ENCODE data around the gene RABGGTA. TPM values are rescaled to one million over a fixed set of nuclear protein-coding genes. Genes with fewer than 3 reads are reported as not detected.

RABGGTA gene, protein sequence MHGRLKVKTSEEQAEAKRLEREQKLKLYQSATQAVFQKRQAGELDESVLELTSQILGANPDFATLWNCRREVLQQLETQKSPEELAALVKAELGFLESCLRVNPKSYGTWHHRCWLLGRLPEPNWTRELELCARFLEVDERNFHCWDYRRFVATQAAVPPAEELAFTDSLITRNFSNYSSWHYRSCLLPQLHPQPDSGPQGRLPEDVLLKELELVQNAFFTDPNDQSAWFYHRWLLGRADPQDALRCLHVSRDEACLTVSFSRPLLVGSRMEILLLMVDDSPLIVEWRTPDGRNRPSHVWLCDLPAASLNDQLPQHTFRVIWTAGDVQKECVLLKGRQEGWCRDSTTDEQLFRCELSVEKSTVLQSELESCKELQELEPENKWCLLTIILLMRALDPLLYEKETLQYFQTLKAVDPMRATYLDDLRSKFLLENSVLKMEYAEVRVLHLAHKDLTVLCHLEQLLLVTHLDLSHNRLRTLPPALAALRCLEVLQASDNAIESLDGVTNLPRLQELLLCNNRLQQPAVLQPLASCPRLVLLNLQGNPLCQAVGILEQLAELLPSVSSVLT
- 45.4 TPM for polyA plus RNA-seq (2012; ENCODE audit: low read depth, missing spikeins)

DNA sequence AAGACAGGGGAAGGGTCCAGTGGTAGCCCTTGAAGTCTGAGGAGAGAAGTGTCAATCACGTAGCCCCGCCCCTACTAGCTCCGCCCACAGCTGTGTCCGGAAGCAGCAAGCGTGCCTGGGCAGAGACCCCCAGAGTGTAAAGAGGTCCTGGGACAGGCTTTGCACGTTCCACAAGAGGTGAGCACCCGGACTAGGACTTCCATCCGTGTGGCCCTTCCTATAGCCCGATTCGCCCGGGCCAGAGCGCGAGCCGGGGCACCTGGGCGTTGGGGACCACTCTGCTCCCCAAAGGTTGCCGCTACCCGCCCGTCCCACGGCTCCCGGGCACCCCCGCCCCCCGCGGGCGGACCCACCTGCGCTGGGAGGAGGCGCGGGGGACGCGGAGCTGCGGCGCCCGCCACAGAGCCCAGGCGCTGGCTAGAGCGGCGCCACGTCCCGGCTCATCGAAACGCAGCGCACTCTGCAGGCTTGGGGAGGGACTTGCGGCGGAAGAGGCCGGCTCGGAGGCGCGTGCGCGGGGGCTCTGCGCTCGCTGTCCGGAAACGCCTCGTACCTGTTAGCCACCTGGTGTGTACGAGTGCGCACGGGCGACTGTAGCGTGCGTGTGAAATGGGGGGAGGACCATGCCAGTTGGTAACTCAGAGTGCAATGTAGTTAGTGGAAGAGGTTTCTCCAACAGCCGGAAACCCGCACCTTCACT lies at the start of gene RABGGTA:
TSS of gene RABGGTA (minus strand) at position 464 of the 700 bp plus-strand sequence. CDS start 482 bp downstream, outside the sequence.
- TF ChIP-seq POU2F2 (IDR thresholded peaks at IDR 0.05; ENCODE audit: low read depth, low read length) = 0 out of 2 replicates have a peak, but pooled peaks have one; percentile 22
- peak; percentile 79; the same call in 1 of the 2 replicates for TF ChIP-seq POLR2A (IDR thresholded peaks at IDR 0.05; ENCODE audit: low read depth, low read length)
- TF ChIP-seq TAF1 (IDR thresholded peaks at IDR 0.05; ENCODE audit: low read depth, low read length) = no peak; the same call in 1 of the 2 replicates
- no peak for TF ChIP-seq POLR2AphosphoS5 (IDR thresholded peaks at IDR 0.05; ENCODE audit: low read depth, low read length)
- peak; percentile 33 for TF ChIP-seq PAX5 (IDR thresholded peaks at IDR 0.05; ENCODE audit: insufficient read depth, low read length, severe bottlenecking)
- peak; percentile 95 for FAIRE-seq
- DNase-seq (ENCODE audit: insufficient read length, low spot score) = peak; percentile 97

DNA sequence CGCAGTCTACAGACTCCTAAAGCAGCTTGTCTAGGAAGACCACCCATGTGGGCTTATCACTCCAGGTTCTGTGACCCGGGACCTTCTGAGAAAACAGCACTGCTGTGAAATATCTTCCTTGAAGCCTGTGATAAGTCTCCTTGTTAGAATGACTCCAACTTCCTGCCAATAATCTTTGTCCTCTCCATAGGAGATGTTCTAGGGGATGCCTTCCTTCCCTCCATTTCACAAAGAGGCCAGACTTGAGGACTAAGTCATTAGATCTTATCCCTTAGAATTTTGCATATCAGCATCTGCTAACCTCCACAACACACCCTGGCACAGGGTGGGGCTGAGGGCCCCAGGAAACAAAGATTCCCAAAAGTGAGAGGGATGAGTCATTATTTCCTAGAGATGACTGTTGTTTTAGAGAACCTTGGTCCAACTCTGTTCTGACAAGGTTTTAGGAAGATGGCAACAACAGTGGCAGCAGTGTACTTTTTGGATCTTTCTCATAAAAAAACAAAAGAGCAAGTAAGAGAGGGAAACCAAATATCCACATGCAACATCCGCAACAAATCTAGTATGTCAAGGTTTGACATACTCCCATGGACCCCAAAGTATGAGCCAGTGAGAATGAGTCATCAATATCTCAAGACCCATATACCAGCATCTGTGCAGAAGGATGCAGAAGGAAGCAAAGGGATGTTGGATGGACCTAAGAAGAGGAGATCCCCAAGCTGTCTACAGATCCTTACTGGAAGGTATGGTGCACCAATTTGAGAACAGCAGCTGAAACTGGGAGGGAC lies 45.9 kb upstream of the RABGGTA start:
- no peak for FAIRE-seq
- TF ChIP-seq PAX5 (IDR thresholded peaks at IDR 0.05; ENCODE audit: insufficient read depth, low read length, severe bottlenecking) = no peak
- no peak for TF ChIP-seq SPI1 (IDR thresholded peaks at IDR 0.05; ENCODE audit: low read depth, low read length)
- no peak for TF ChIP-seq TAF1 (IDR thresholded peaks at IDR 0.05; ENCODE audit: low read depth, low read length)
- TF ChIP-seq POLR2AphosphoS5 (IDR thresholded peaks at IDR 0.05; ENCODE audit: low read depth, low read length) = no peak
- TF ChIP-seq POLR2A (IDR thresholded peaks at IDR 0.05; ENCODE audit: low read depth, low read length) = no peak
- no peak for TF ChIP-seq POU2F2 (IDR thresholded peaks at IDR 0.05; ENCODE audit: low read depth, low read length)
- DNase-seq (ENCODE audit: insufficient read length, low spot score) = no peak

DNA sequence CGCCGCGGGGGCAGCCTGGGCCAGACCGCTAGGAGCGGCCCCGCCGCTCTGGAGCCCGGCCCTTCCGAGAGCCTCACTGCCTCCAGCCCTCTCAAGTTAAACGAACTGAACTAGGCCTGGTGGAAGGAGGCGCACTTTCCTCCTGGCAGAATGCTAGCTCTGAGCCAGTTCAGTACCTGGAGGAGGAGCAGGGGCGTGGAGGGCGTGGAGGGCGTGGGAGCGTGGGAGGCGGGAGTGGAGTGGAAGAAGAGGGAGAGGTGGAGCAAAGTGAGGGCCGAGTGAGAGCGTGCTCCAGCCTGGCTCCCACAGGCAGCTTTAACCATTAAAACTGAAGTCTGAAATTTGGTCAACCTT lies 45.2 kb upstream of the RABGGTA start:
- TF ChIP-seq SPI1 (IDR thresholded peaks at IDR 0.05; ENCODE audit: low read depth, low read length) = no peak
- no peak for FAIRE-seq

DNA sequence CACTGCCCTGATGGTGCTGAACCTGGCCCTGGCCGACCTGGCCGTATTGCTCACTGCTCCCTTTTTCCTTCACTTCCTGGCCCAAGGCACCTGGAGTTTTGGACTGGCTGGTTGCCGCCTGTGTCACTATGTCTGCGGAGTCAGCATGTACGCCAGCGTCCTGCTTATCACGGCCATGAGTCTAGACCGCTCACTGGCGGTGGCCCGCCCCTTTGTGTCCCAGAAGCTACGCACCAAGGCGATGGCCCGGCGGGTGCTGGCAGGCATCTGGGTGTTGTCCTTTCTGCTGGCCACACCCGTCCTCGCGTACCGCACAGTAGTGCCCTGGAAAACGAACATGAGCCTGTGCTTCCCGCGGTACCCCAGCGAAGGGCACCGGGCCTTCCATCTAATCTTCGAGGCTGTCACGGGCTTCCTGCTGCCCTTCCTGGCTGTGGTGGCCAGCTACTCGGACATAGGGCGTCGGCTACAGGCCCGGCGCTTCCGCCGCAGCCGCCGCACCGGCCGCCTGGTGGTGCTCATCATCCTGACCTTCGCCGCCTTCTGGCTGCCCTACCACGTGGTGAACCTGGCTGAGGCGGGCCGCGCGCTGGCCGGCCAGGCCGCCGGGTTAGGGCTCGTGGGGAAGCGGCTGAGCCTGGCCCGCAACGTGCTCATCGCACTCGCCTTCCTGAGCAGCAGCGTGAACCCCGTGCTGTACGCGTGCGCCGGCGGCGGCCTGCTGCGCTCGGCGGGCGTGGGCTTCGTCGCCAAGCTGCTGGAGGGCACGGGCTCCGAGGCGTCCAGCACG lies 44.6 kb upstream of the RABGGTA start:
- TF ChIP-seq SPI1 (IDR thresholded peaks at IDR 0.05; ENCODE audit: low read depth, low read length) (no peak), POLR2AphosphoS5 (IDR thresholded peaks at IDR 0.05; ENCODE audit: low read depth, low read length) (no peak), TAF1 (IDR thresholded peaks at IDR 0.05; ENCODE audit: low read depth, low read length) (no peak), POU2F2 (IDR thresholded peaks at IDR 0.05; ENCODE audit: low read depth, low read length) (no peak), POLR2A (IDR thresholded peaks at IDR 0.05; ENCODE audit: low read depth, low read length) (no peak), PAX5 (IDR thresholded peaks at IDR 0.05; ENCODE audit: insufficient read depth, low read length, severe bottlenecking) (no peak)
- DNase-seq (ENCODE audit: insufficient read length, low spot score) (no peak), FAIRE-seq (no peak)

More for the DNA sequence above, 45.2 kb upstream of the RABGGTA start:
- no peak for DNase-seq (ENCODE audit: insufficient read length, low spot score)

DNA sequence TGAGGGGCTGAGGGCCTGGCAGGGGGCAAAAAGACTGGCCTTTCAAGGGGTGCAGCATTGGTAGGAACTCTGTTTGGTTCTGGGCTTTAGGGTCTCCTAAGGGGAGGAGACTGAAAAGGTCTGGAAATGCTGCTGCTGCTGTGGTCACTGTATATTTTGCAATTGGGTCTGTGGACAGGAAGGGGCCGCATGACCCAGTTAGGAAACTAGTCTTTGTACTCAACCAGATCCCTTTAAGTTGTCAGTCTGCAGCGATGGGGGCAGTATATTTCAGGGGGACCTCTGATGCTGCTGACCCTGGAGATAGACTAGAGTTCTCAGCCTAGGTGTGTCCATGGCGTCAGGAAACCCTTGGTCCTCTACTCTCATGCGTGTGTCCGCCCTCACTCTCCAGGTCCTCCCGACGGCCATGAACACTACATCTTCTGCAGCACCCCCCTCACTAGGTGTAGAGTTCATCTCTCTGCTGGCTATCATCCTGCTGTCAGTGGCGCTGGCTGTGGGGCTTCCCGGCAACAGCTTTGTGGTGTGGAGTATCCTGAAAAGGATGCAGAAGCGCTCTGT lies 43.9 kb upstream of the RABGGTA start:
- FAIRE-seq = no peak
- no peak for TF ChIP-seq PAX5 (IDR thresholded peaks at IDR 0.05; ENCODE audit: insufficient read depth, low read length, severe bottlenecking)
- TF ChIP-seq TAF1 (IDR thresholded peaks at IDR 0.05; ENCODE audit: low read depth, low read length) = no peak
- no peak for TF ChIP-seq POLR2AphosphoS5 (IDR thresholded peaks at IDR 0.05; ENCODE audit: low read depth, low read length)
- no peak for TF ChIP-seq SPI1 (IDR thresholded peaks at IDR 0.05; ENCODE audit: low read depth, low read length)
- TF ChIP-seq POLR2A (IDR thresholded peaks at IDR 0.05; ENCODE audit: low read depth, low read length) = no peak

DNA sequence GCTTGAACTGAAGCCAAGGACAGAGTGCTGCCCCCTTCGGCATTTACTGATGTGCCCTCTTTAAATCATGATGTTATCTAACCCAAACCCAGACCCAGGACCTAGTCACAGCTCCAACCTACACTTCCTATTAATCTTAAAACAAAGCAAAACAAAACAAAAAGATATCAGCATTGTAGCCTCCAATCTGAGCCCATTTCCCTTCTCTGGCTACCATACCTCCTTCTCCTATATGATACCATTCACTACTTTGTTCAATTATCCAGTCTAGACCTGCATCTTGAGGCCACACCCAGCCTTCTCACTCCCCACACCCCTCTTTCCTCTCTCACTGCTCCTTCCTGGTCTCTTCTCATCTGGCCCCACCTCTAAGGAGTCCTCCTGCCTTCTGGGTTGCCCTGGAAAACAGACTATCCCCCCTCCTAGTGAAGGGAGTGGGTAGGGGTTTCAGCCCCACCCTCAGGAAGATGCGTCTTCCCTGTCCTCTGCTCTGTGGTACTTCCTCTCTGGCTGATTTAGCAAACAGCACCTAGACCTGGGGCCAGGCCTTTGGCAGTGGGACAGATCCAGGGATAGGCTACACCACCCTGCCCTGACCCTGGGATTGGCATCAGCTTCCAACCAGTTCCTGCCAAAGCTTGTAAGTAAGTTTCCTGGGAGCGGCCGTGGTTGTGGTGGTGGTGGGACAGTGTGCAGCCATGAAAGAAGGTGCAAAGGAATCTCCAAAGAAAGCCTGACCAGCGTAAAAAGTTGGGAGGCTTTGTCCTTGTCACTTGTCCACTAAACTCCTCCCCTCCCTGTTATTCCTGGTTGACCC lies 43.2 kb upstream of the RABGGTA start:
- DNase-seq (ENCODE audit: insufficient read length, low spot score) = no peak
- TF ChIP-seq POLR2AphosphoS5 (IDR thresholded peaks at IDR 0.05; ENCODE audit: low read depth, low read length) (no peak), TAF1 (IDR thresholded peaks at IDR 0.05; ENCODE audit: low read depth, low read length) (no peak)
- no peak for FAIRE-seq

More for the DNA sequence above, 43.9 kb upstream of the RABGGTA start:
- DNase-seq (ENCODE audit: insufficient read length, low spot score) = no peak

DNA sequence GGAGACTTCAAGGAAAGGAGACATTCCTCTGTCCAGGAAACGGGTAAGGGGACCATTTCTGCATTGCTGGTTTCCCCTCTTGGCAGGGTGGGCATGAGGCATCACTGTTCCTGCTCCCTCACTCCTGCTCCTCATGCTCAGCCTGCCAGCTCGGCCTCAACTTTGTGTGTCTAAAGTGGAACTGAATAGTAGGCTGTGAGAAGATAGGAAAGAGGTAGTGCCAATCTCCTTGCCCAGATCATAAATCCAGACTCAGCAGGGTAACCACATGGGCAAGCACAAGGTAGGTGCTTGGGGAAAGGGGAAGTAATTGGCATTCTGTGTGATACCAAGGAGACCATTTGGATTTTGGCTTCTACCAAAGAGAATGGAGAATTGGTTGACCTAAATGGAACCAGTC lies 42.5 kb upstream of the RABGGTA start:
- no peak for DNase-seq (ENCODE audit: insufficient read length, low spot score)
- TF ChIP-seq TAF1 (IDR thresholded peaks at IDR 0.05; ENCODE audit: low read depth, low read length) = no peak
- no peak for TF ChIP-seq PAX5 (IDR thresholded peaks at IDR 0.05; ENCODE audit: insufficient read depth, low read length, severe bottlenecking)
- TF ChIP-seq SPI1 (IDR thresholded peaks at IDR 0.05; ENCODE audit: low read depth, low read length) = no peak
- peak; percentile 35 for FAIRE-seq
